GM12801 (cell line): ENCODE measurements around the gene AATK.

Experiments used
- CTCF ChIP-seq: IDR thresholded peaks from one replicate; pipeline ENCODE4 v1.5.1; 2011; ENCODE audit warnings: control low read depth; ENCODE audit not compliant: insufficient read length; ENCODE audit errors: extremely low read depth

The AATK gene

GRCh38 chr17:81142301-81143199 is 23.5 kb downstream of the AATK start:
- no peak for TF ChIP-seq CTCF

GRCh38 chr17:81140695-81141094 is 25.3 kb downstream of the AATK start:
- no peak for TF ChIP-seq CTCF

- no peak for TF ChIP-seq CTCF
Measured at GRCh38 chr17:81140018-81140417, 26.0 kb downstream of the AATK start.

- TF ChIP-seq CTCF, result no peak
Measured at GRCh38 chr17:81139428-81139827, 26.6 kb downstream of the AATK start.

GRCh38 chr17:81138500-81138899 is 27.5 kb downstream of the AATK start:
- no peak for TF ChIP-seq CTCF

- no peak for TF ChIP-seq CTCF
Measured at GRCh38 chr17:81138083-81138482, 27.9 kb downstream of the AATK start.

GRCh38 chr17:81137248-81137647 is 28.8 kb downstream of the AATK start:
- no peak for TF ChIP-seq CTCF
